Cerebellar nuclear complex (tissue), 1 donor: ENCODE results near the gene DRAP1.
A peak's percentile ranks its signal among the peaks of the same experiment; 100 is the strongest.
"Not testable (repeated sequence)": the region's sequence is repeated elsewhere in the genome, so short reads cannot be mapped to it uniquely, and the experiment has no call there.

ENCODE experiments used
- DNase-seq, 2 experiments: peaks; one replicate each; lab custom pipeline; 2025; lab: John Stamatoyannopoulos, UW

Gene DRAP1

GRCh38 chr11:65886826-65887722 lies 32.2 kb upstream of the DRAP1 start:
- no peak for DNase-seq

- DNase-seq = no peak
Measured at GRCh38 chr11:65887723-65888162, 31.5 kb upstream of the DRAP1 start.

GRCh38 chr11:65888163-65888814 lies 30.9 kb upstream of the DRAP1 start, which contains the start of gene FIBP:
TSS of gene FIBP (minus strand) at chr11:65888471. CDS start at chr11:65888418, 53 bp downstream.
- peak; percentile 62 to 78 for DNase-seq

GRCh38 chr11:65890324-65891218 lies 28.7 kb upstream of the DRAP1 start, which contains the start of gene CCDC85B:
TSS of gene CCDC85B (plus strand) at chr11:65890673. CDS start at chr11:65890784, 111 bp downstream.
- peak; percentile 66 to 93 for DNase-seq

- no peak for DNase-seq
Measured at GRCh38 chr11:65891219-65892136, 27.7 kb upstream of the DRAP1 start.

- not testable (repeated sequence) for DNase-seq
Measured at GRCh38 chr11:65892137-65892540, 27.1 kb upstream of the DRAP1 start.

- DNase-seq = no peak
Measured at GRCh38 chr11:65892661-65893317, 26.4 kb upstream of the DRAP1 start.

GRCh38 chr11:65894034-65894591 lies 25.1 kb upstream of the DRAP1 start:
- DNase-seq = no peak

GRCh38 chr11:65895482-65895981 lies 23.7 kb upstream of the DRAP1 start:
- DNase-seq = no peak

GRCh38 chr11:65896034-65896999 lies 22.9 kb upstream of the DRAP1 start:
- DNase-seq = no peak

- no peak for DNase-seq
Measured at GRCh38 chr11:65897020-65897471, 22.2 kb upstream of the DRAP1 start.

- DNase-seq = no peak
Measured at GRCh38 chr11:65898656-65899355, 20.4 kb upstream of the DRAP1 start.

GRCh38 chr11:65899356-65900124 lies 19.7 kb upstream of the DRAP1 start:
- no peak for DNase-seq

- DNase-seq = no peak
Measured at GRCh38 chr11:65900125-65900898, 18.9 kb upstream of the DRAP1 start, which contains the start of gene FOSL1. TSS of gene FOSL1 (minus strand) at chr11:65900388. CDS start at chr11:65900339, 49 bp downstream.

- DNase-seq = no peak
Measured at GRCh38 chr11:65900899-65901180, 18.4 kb upstream of the DRAP1 start.

GRCh38 chr11:65903068-65903481 lies 16.2 kb upstream of the DRAP1 start:
- no peak for DNase-seq
